ENCODE results near the gene TMPRSS9. TPM values are rescaled to one million over a fixed set of nuclear protein-coding genes. Genes with fewer than 3 reads are reported as not detected.

The TMPRSS9 gene
- polyA plus RNA-seq, 3 donors, result 0.12 to 0.30 TPM; not detected in 1

- Mint-ChIP-seq H3K4me1 (no peaks in the 10 kb centered on the region), H3K4me3 (peak overlapping the region in 1 of 2 donors; percentile 66)
- 73% methylated on average over 3 of the region's 11 CpGs for WGBS (ENCODE audit: insufficient coverage)
These were observed 768 bp downstream of the TMPRSS9 start for GRCh38 chr19:2360833-2361232.

GRCh38 chr19:2361246-2362045 lies 1.4 kb downstream of the TMPRSS9 start:
- Histone ChIP-seq H3K4me2 (replicated peaks; ENCODE audit: extremely low read depth, low read length, poor library complexity, severe bottlenecking) (no peak overlapping the region), H3K27ac (ENCODE audit: low read depth in 1 of 2, low read length in 2 of 2) (no peak overlapping the region), H3K4me3 (replicated peaks in 1 of 3; ENCODE audit: low read depth in 2 of 3, low read length in 3 of 3) (no peak overlapping the region), H3K9me3 (replicated peaks in 1 of 2; ENCODE audit: control insufficient read depth in 1 of 2, insufficient read depth in 1 of 2, low read length in 2 of 2) (no peaks in the 10 kb centered on the region), H2AFZ (ENCODE audit: insufficient read depth, low read depth, low read length, poor library complexity, severe bottlenecking) (no peak overlapping the region), H3K36me3 (replicated peaks in 1 of 2; ENCODE audit: control insufficient read depth in 1 of 2, insufficient read depth in 2 of 2, low read length in 2 of 2) (no peaks in the 10 kb centered on the region), H3K9ac (ENCODE audit: insufficient read depth, low read length, poor library complexity, severe bottlenecking) (no peak overlapping the region), H3K27me3 (ENCODE audit: control insufficient read depth in 2 of 2, insufficient read depth in 2 of 2, low read length in 2 of 2) (peaks cover 2 to 39% of the 10 kb centered on the region in 2 donors), H3K4me1 (ENCODE audit: control insufficient read depth in 1 of 2, insufficient read depth in 2 of 2, low read length in 2 of 2) (no peaks in the 10 kb centered on the region), H3K79me2 (ENCODE audit: insufficient read depth, low read length) (no peaks in the 10 kb centered on the region), H4K20me1 (ENCODE audit: insufficient read depth, low read length) (no peaks in the 10 kb centered on the region)
- peaks cover 0 to 5% (median under 1%) of the 10 kb centered on the region in 7 donors for H3K9me3 Mint-ChIP-seq
- no peaks in the 10 kb centered on the region for H3K4me1 Mint-ChIP-seq
- WGBS (ENCODE audit: insufficient coverage), result 10% methylated on average over 17 of the region's 24 CpGs
- intact Hi-C loops (cut with micrococcal nuclease), result no loop called here
- H3K27me3 Mint-ChIP-seq (ENCODE audit: low read depth in 3 of 3), result peaks cover 34 to 36% (median 35%) of the 10 kb centered on the region in 3 donors
- no peak overlapping the region for H3K4me3 Mint-ChIP-seq
- DNase-seq, result no peak
- TF ChIP-seq CTCF (IDR thresholded peaks at IDR 0.05), result no peak
- no peak overlapping the region for H3K27ac Mint-ChIP-seq
- H3K36me3 Mint-ChIP-seq, result no peaks in the 10 kb centered on the region

More at GRCh38 chr19:2360833-2361232, 768 bp downstream of the TMPRSS9 start:
- Mint-ChIP-seq H3K9me3 (peaks cover 0 to 5% (median 0%) of the 10 kb centered on the region in 7 donors), H3K27me3 (ENCODE audit: low read depth in 3 of 3) (peaks cover 31 to 34% (median 32%) of the 10 kb centered on the region in 3 donors), H3K27ac (no peak overlapping the region), H3K36me3 (no peaks in the 10 kb centered on the region)
- no peak overlapping the region for H3K4me3 ChIP-seq (replicated peaks in 1 of 3; ENCODE audit: low read depth in 2 of 3, low read length in 3 of 3)
- no peaks in the 10 kb centered on the region for H3K79me2 ChIP-seq (ENCODE audit: insufficient read depth, low read length)
- H3K36me3 ChIP-seq (replicated peaks in 1 of 2; ENCODE audit: control insufficient read depth in 1 of 2, insufficient read depth in 2 of 2, low read length in 2 of 2), result no peaks in the 10 kb centered on the region
- no peak overlapping the region for H3K4me2 ChIP-seq (replicated peaks; ENCODE audit: extremely low read depth, low read length, poor library complexity, severe bottlenecking)
- H2AFZ ChIP-seq (ENCODE audit: insufficient read depth, low read depth, low read length, poor library complexity, severe bottlenecking), result no peak overlapping the region
- H3K9me3 ChIP-seq (replicated peaks in 1 of 2; ENCODE audit: control insufficient read depth in 1 of 2, insufficient read depth in 1 of 2, low read length in 2 of 2), result no peaks in the 10 kb centered on the region
- no peak overlapping the region for H3K9ac ChIP-seq (ENCODE audit: insufficient read depth, low read length, poor library complexity, severe bottlenecking)
- intact Hi-C loops (cut with micrococcal nuclease), result no loop called here
- no peak for DNase-seq
- no peak overlapping the region for H3K27ac ChIP-seq (ENCODE audit: low read depth in 1 of 2, low read length in 2 of 2)
- no peak for TF ChIP-seq CTCF (IDR thresholded peaks at IDR 0.05)
- peaks cover 2 to 39% of the 10 kb centered on the region in 2 donors for H3K27me3 ChIP-seq (ENCODE audit: control insufficient read depth in 2 of 2, insufficient read depth in 2 of 2, low read length in 2 of 2)
- no peaks in the 10 kb centered on the region for H4K20me1 ChIP-seq (ENCODE audit: insufficient read depth, low read length)
- no peaks in the 10 kb centered on the region for H3K4me1 ChIP-seq (ENCODE audit: control insufficient read depth in 1 of 2, insufficient read depth in 2 of 2, low read length in 2 of 2)
